Forelimb muscle (tissue), 1 donor: ENCODE measurements around the gene CEP97. TPM values are rescaled to one million over a fixed set of nuclear protein-coding genes. Genes with fewer than 3 reads are reported as not detected.

Experiments
- DNase-seq: peaks from one replicate; pipeline ENCODE4 v3.0.0-alpha.2; 2013; ENCODE audit warnings: low read depth
- polyA plus RNA-seq: library from polyadenylated mRNA; unstranded; fragments of 120-200 nt; gene quantifications from one replicate; pipeline ENCODE4 v1.2.1, GENCODE V29; 2013; ENCODE audit not compliant: insufficient read length

CEP97 gene
- polyA plus RNA-seq, 1 donor, result 12.5 TPM

DNA sequence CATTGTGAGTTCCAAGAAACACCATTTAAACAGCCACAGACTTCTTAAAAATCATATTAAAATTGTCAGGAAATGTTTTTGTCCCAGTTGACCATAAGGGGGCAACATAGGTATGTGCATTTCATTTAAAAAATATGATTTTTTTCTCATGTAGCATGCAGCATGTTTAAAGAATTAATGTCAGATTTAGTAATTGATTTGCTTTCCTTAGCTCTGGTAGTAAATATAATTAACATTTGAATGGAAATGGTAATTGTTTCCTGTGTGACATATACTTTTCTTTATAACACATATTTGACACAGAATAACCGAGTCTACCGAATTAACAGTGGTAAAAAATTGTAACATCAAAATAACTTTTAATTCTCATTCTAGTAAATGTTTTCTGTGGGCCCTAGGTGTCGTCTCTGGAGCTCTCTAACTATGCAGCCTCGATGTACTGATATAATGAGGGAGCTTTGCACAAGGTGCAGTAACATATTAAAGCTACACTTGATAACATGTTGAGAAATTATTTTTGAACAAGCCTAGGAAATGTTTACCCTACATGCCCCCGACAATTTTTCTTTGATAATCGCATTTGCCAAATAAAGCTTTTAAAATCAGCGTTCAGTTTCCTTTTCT is 89.5 kb downstream of the CEP97 start:
- no peak for DNase-seq

GRCh38 chr3:101814835-101815234 is 90.4 kb downstream of the CEP97 start:
- DNase-seq, result no peak

DNA sequence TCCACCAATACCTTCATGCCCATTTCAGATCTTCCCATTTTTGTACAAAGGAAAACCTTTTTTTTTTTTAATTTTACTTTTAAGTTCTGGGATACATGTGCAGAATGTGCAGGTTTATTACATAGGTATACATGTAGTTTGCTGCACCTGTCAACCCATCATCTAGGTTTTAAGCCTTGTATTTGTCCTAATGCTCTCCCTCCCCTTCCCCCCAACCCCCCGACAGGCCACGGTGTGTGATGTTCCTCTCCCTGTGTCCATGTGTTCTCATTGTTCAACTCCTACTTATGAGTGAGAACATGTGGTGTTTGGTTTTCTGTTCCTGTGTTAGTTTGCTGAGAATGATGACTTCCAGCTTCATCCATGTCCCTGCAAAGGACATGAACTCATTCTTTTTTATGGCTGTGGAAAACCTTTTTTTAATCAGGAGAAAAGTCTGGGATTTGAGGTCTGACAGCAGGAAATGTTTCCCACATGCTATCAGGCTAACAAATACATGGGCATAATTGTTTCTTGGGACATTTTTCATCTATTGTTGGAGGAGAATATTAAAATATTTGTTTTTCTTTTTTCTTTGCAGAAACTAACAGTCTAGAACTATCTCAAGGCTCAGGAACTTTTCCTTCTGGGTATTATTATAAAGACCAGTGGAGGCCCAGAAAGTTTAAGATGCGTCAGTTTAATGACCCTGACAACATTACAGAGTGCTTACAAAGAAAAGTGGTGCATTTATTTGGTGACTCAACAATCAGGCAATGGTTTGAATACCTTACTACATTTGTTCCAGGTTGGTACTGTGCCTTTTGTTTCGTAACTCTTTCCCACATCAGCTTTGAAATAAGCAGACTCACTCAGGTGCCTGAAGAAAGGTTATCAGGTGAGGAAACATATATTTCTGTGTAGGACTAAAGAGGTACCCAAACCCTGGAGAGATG is 92.1 kb downstream of the CEP97 start:
- DNase-seq, result no peak

DNA sequence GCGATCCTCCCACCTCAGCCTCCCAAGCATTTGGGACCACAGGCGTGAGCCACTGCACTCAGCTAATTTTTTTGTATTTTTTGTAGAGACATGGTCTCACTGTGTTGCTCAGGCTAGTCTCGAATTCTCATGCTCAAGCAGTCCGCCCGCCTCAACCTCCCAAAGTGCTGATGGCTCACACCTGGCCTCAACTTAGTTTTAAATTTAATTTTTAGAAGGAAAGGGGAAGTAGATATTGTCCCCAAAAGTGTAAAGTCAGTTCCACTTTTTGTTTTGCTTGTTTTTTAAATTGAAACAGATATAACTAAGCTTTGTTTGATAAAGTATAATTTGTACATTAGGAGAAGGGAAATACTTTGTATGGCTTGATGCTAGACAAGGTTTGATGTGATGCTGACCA is 93.6 kb downstream of the CEP97 start:
- no peak for DNase-seq

DNA sequence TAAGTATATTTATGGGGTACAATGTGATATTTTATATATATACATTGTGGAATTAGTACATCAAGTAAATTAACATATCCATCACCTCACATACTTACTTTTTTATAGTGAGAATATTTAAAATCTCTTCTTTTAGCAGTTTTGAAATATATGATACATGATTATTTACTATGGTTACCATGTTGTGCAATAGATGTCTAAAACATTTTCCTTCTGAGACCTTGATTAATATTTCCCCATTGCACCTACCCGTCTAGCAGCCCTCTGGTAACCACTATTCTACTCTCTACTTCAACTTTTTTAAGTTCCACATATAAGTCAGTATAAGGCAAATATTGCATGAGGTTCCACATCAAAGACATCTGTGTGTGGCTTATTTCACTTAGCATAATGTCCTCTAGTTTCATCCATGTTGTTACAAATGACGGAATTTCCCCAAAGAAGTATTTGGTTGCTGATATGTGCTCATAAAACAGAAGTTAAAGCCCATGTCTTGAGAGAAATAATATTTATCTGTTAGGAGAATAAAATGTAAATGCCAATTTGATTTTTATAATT is 95.3 kb downstream of the CEP97 start:
- DNase-seq, result no peak

Other genes with a start within 250 kb of the CEP97 start
- 36.9 TPM for gene SENP7, start 211.4 kb upstream of the CEP97 start, polyA plus RNA-seq
- 21.6 TPM for gene TRMT10C, start 162.7 kb upstream of the CEP97 start, polyA plus RNA-seq
- gene PCNP, start 150.4 kb upstream of the CEP97 start, polyA plus RNA-seq, result 115 TPM
- 14.3 TPM for gene ZBTB11, start 47.5 kb upstream of the CEP97 start, polyA plus RNA-seq
- 2,149 TPM for gene RPL24, start 37.9 kb upstream of the CEP97 start, polyA plus RNA-seq
- 19.4 TPM for gene NXPE3, start 54.6 kb downstream of the CEP97 start, polyA plus RNA-seq
- gene NFKBIZ, start 124.9 kb downstream of the CEP97 start, polyA plus RNA-seq, result 2.4 TPM